H1 (cell line): ENCODE results near the gene GSDME. TPM values are rescaled to one million over a fixed set of nuclear protein-coding genes. Genes with fewer than 3 reads are reported as not detected.
A peak's percentile ranks its signal among the peaks of the same experiment; 100 is the strongest.

ENCODE experiments used
- RBBP5 ChIP-seq: IDR thresholded peaks from 2 replicates; pipeline ENCODE4 v1.7.1; 2012; ENCODE audit warnings: low read depth, mild to moderate bottlenecking, inconsistent platforms, low read length, moderate library complexity, borderline replicate concordance
- RNF2 ChIP-seq: fragments of 200-900, 300-1000 bp; sonication (generic); IDR thresholded peaks from 2 replicates; pipeline ENCODE4 v1.7.1; 2016; ENCODE audit warnings: borderline replicate concordance, low read depth, mild to moderate bottlenecking, antibody characterized with exemption, low read length; ENCODE audit not compliant: poor library complexity, severe bottlenecking; ENCODE audit errors: missing control alignments
- SRF ChIP-seq: IDR thresholded peaks from 2 replicates; pipeline ENCODE4 v1.6.1; 2011; ENCODE audit warnings: mild to moderate bottlenecking, low read depth, low read length, moderate library complexity
- TEAD4 ChIP-seq: IDR thresholded peaks from 2 replicates; pipeline ENCODE4 v1.6.1; 2012; ENCODE audit warnings: low read depth, low read length, inconsistent platforms, mixed read lengths
- polyA plus RNA-seq, 7 experiments: library from polyadenylated mRNA; depleted of rRNA in 3 of 7; stranded (reverse) in 5 of 7; unstranded in 2 of 7; fragments of >200 nt in 5 of 7; fragments of 200-250 nt in 2 of 7; gene quantifications; 1 replicate in 5 of 7; 2 replicates in 1 of 7; 4 replicates in 1 of 7; pipeline versions ENCODE4 v1.2.1 to v1.2.3, GENCODE V29; 2011 to 2013; ENCODE audit warnings: missing spikeins in 2 of 7, mixed read lengths in 2 of 7
- total RNA-seq: library from RNA; stranded (reverse); fragmentation: NEBNext Ultra II Directional; extraction: Animal tissue kit (Norgen Biotek cat#: 25700); gene quantifications from 2 replicates; pipeline ENCODE4 v1.2.1, GENCODE V29; 2021

Gene GSDME
- total and polyA plus RNA-seq, 2 of the 8 experiments (the other 6 are each of a cell fraction or from before 2014, with no cell fraction given) = 5.4 to 7.6 TPM

- no peak for TF ChIP-seq SRF
- TF ChIP-seq TEAD4 = peak; percentile 46; the same call in 1 of the 2 replicates
- no peak for TF ChIP-seq RNF2
- peak; percentile 53; the same call in 1 of the 2 replicates for TF ChIP-seq RBBP5
These were observed 515 bp downstream of the GSDME start (continued) for GRCh38 chr7:24756545-24757352.
